SU-DHL-6 (cell line): ENCODE data around the gene BRAP.
A peak's percentile ranks its signal among the peaks of the same experiment; 100 is the strongest.
"Not testable (repeated sequence)": the region's sequence is repeated elsewhere in the genome, so short reads cannot be mapped to it uniquely, and the experiment has no call there.

Source experiments
- H2AFZ ChIP-seq: fragments of 200-600 bp; sonication (generic); 2 replicates; pipeline ENCODE4 v1.6.1; 2014; ENCODE audit warnings: low read depth, mild to moderate bottlenecking, moderate library complexity, mixed read lengths, antibody characterized with exemption, low read length; ENCODE audit not compliant: severe bottlenecking
- H3F3A ChIP-seq: fragments of 200-600 bp; shearing (Covaris generic); 2 replicates; pipeline ENCODE4 v1.6.0; 2016; ENCODE audit warnings: antibody characterized with exemption, mild to moderate bottlenecking; ENCODE audit not compliant: insufficient read depth
- H3K27ac ChIP-seq: fragments of 200-600 bp; sonication (generic); 2 replicates; pipeline ENCODE4 v1.5.1; 2016; ENCODE audit warnings: low read depth, mild to moderate bottlenecking, low read length, moderate library complexity, mixed read lengths
- H3K27me3 ChIP-seq: fragments of 200-600 bp; sonication (generic), shearing (Covaris generic); 2 replicates; pipeline ENCODE4 v1.6.0; 2014; ENCODE audit warnings: mild to moderate bottlenecking, low read length
- H3K36me3 ChIP-seq: fragments of 200-600 bp; sonication (generic); 2 replicates; pipeline ENCODE4 v1.6.1; 2014; ENCODE audit warnings: mild to moderate bottlenecking, low read length, mixed read lengths
- H3K4me2 ChIP-seq: fragments of 300-600, 200-600 bp; shearing (Covaris generic), sonication (generic); 2 replicates; pipeline ENCODE4 v1.6.0; 2014; ENCODE audit warnings: low read length, low read depth, mild to moderate bottlenecking; ENCODE audit not compliant: poor library complexity, severe bottlenecking
- H3K4me3 ChIP-seq: fragments of 200-600 bp; sonication (generic); 2 replicates; pipeline ENCODE4 v1.5.1; 2014; ENCODE audit warnings: antibody characterized with exemption, low read length, mild to moderate bottlenecking, mixed read lengths; ENCODE audit not compliant: insufficient read depth, poor library complexity, severe bottlenecking
- H3K79me2 ChIP-seq: fragments of 200-600 bp; sonication (generic); 2 replicates; pipeline ENCODE4 v1.6.1; 2014; ENCODE audit warnings: mild to moderate bottlenecking, low read length, moderate library complexity; ENCODE audit not compliant: insufficient read depth
- H3K9ac ChIP-seq: fragments of 200-600 bp; sonication (generic); 2 replicates; pipeline ENCODE4 v1.7.0; 2014; ENCODE audit warnings: mild to moderate bottlenecking, low read length
- H3K9me2 ChIP-seq: fragments of 200-600 bp; sonication (generic); replicated peaks from 2 replicates; pipeline ENCODE4 v1.6.1; 2014; ENCODE audit warnings: low read length; ENCODE audit not compliant: insufficient read depth
- H3K9me3 ChIP-seq: fragments of 200-600 bp; sonication (generic); 2 replicates; pipeline ENCODE4 v1.6.1; 2014; ENCODE audit warnings: low read length, mixed read lengths; ENCODE audit not compliant: insufficient read depth
- H4K20me1 ChIP-seq: fragments of 200-600 bp; sonication (generic); 2 replicates; pipeline ENCODE4 v1.6.1; 2014; ENCODE audit warnings: low read depth, mild to moderate bottlenecking, antibody characterized with exemption, low read length, moderate library complexity, mixed read lengths
- EZH2phosphoT487 ChIP-seq: fragments of 200-600 bp; sonication (generic), shearing (Covaris generic); conservative IDR thresholded peaks from 2 replicates; pipeline ENCODE4 v1.6.1; 2018; ENCODE audit warnings: mild to moderate bottlenecking, antibody characterized with exemption, low read length, moderate library complexity, mixed read lengths
- TF ChIP-seq, protein P1 (sequence below): fragments of 200-600 bp; sonication (generic); IDR thresholded peaks from one replicate; pipeline ENCODE4 v1.5.1; 2017; ENCODE audit warnings: antibody characterized with exemption, mild to moderate bottlenecking, low read length, moderate library complexity; ENCODE audit not compliant: insufficient read depth, poor library complexity, severe bottlenecking

Gene BRAP

GRCh38 chr12:111686574-111687105 is 884 bp upstream of the BRAP start:
- Histone ChIP-seq H3K36me3 (0 out of 2 replicates have a peak, but pooled peaks cover 3% of the 10 kb centered on the region), H3K27me3 (no peaks in the 10 kb centered on the region), H4K20me1 (no peaks in the 10 kb centered on the region), H3K9me2 (no peaks in the 10 kb centered on the region), H3F3A (peaks cover 10% of the 10 kb centered on the region; the same call in 1 of the 2 replicates), H3K4me2 (peak overlapping the region; percentile 71), H2AFZ (peak overlapping the region; percentile 75), H3K4me3 (peak overlapping the region; percentile 92), H3K9me3 (no peaks in the 10 kb centered on the region), H3K9ac (peak overlapping the region; percentile 92), H3K79me2 (peaks cover 34% of the 10 kb centered on the region), H3K27ac (peak overlapping the region; percentile 80)
- TF ChIP-seq, protein P1, sequence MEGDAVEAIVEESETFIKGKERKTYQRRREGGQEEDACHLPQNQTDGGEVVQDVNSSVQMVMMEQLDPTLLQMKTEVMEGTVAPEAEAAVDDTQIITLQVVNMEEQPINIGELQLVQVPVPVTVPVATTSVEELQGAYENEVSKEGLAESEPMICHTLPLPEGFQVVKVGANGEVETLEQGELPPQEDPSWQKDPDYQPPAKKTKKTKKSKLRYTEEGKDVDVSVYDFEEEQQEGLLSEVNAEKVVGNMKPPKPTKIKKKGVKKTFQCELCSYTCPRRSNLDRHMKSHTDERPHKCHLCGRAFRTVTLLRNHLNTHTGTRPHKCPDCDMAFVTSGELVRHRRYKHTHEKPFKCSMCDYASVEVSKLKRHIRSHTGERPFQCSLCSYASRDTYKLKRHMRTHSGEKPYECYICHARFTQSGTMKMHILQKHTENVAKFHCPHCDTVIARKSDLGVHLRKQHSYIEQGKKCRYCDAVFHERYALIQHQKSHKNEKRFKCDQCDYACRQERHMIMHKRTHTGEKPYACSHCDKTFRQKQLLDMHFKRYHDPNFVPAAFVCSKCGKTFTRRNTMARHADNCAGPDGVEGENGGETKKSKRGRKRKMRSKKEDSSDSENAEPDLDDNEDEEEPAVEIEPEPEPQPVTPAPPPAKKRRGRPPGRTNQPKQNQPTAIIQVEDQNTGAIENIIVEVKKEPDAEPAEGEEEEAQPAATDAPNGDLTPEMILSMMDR: no peak
- TF ChIP-seq EZH2phosphoT487: no peak

GRCh38 chr12:111685322-111685810 is 390 bp downstream of the BRAP start:
- peak overlapping the region; percentile 66 for H2AFZ ChIP-seq
- H3K79me2 ChIP-seq: peaks cover 34% of the 10 kb centered on the region
- no peaks in the 10 kb centered on the region for H4K20me1 ChIP-seq
- peak overlapping the region; percentile 91 for H3K4me2 ChIP-seq
- H3K27me3 ChIP-seq: no peaks in the 10 kb centered on the region
- H3K9ac ChIP-seq: peak overlapping the region; percentile 92
- H3K36me3 ChIP-seq: 0 out of 2 replicates have a peak, but pooled peaks cover 7% of the 10 kb centered on the region
- peaks cover 10% of the 10 kb centered on the region; the same call in 1 of the 2 replicates for H3F3A ChIP-seq
- TF ChIP-seq, protein P1: no peak
- TF ChIP-seq EZH2phosphoT487: no peak
- peak overlapping the region; percentile 92 for H3K4me3 ChIP-seq
- H3K27ac ChIP-seq: peak overlapping the region; percentile 40
- no peaks in the 10 kb centered on the region for H3K9me2 ChIP-seq
- H3K9me3 ChIP-seq: no peaks in the 10 kb centered on the region

- peaks cover 34% of the 10 kb centered on the region for H3K79me2 ChIP-seq
- H3K27ac ChIP-seq, H3K9me2 ChIP-seq: not testable (repeated sequence)
These were observed 1.1 kb downstream of the BRAP start for GRCh38 chr12:111684485-111685198.

DNA sequence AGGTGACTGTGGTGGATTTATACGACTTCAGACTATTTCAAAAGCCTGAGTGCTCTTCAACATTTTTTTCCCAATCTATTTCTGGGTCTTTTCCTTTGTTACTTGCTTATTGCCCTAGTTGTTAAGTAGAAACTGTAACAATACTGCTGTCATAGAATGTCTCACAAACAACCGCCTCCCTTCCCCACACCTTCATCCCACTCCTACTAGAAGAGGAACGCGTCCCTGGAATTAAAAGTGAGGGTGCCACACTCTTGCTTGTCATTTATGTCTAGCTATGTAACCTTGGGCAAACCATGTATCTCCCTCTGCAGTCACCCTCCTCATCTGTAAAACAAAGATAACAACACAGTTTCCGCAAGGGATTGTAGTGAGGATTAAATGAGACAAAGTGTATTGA is 8.6 kb downstream of the BRAP start:
- Histone ChIP-seq H3K9me2 (no peaks in the 10 kb centered on the region), H2AFZ (no peak overlapping the region), H3K79me2 (no peaks in the 10 kb centered on the region), H3K9me3 (no peaks in the 10 kb centered on the region), H3K4me2 (no peak overlapping the region), H3K27me3 (no peaks in the 10 kb centered on the region), H3F3A (no peaks in the 10 kb centered on the region), H3K4me3 (no peak overlapping the region), H4K20me1 (no peaks in the 10 kb centered on the region), H3K9ac (no peak overlapping the region), H3K36me3 (peaks cover 20% of the 10 kb centered on the region; the same call in 1 of the 2 replicates), H3K27ac (no peak overlapping the region)
- TF ChIP-seq, protein P1: no peak
- TF ChIP-seq EZH2phosphoT487: no peak

More at GRCh38 chr12:111684485-111685198, 1.1 kb downstream of the BRAP start:
- Histone ChIP-seq H3K4me2 (peak overlapping the region; percentile 91), H3F3A (peaks cover 10% of the 10 kb centered on the region; the same call in 1 of the 2 replicates), H3K9ac (peak overlapping the region; percentile 92), H3K4me3 (peak overlapping the region; percentile 92)
- not testable (repeated sequence) for H3K27me3 ChIP-seq, H3K36me3 ChIP-seq, H3K9me3 ChIP-seq, H4K20me1 ChIP-seq, H2AFZ ChIP-seq
